Activated CD8-positive, alpha-beta memory T cell treated with anti-CD3 and anti-CD28 coated beads for 36 hours (primary cell): Measurements from ENCODE around the gene CD72. TPM values are rescaled to one million over a fixed set of nuclear protein-coding genes. Genes with fewer than 3 reads are reported as not detected.

Source experiments
- CTCF ChIA-PET: fragments of 350-600 bp; sonication (Branson Sonifier 250); formaldehyde crosslinking; loops from one replicate; lab custom pipeline; 2021; ENCODE audit warnings: antibody characterized with exemption; lab: Charles Lee
- POLR2A ChIA-PET: fragments of 350-600 bp; sonication (Branson Sonifier 250); formaldehyde crosslinking; loops from one replicate; lab custom pipeline; 2021; ENCODE audit warnings: antibody characterized with exemption; lab: Charles Lee
- total RNA-seq, 2 experiments: library from RNA; stranded (reverse); gene quantifications; one replicate each; pipeline ENCODE4 v1.2.3, GENCODE V29; 2021

The CD72 gene
- total RNA-seq, 2 experiments from 2014 or later, result 13.7 to 15.1 TPM

DNA sequence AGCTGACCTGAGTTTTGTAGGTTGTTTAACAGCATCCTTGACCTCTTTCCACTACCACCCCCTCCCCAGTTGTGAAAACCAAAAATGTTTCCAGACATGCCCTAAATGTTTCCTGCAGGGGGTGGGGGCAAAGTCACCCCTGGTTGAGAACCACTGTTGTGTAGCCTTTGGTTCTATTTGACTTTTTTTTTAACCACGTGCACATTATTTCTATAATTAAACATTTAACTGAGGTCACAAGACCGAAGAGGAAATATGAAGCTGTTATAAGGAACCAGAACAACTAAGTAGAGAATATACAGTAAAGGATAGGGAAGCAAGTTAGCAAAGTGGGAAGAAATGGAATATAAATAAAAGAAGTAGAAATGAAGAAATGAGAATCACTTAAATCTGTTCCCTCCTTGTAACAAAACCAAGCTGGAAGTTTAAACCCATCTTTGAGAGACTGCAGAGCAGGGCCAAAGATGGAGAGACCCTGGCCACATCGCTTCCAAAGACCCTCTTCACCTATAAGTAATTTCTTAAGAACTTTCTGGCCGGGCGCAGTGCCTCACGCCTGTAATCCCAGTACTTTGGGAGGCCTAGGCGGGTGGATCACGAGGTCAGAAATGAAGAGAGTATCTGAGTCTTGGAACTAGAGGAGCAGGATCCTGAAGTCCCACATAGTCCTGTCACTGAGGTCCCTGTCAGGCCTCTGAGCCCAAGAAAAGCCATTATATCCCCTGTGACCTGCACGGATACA is 18.1 kb upstream of the CD72 start:
- ChIA-PET CTCF (no interaction called here), POLR2A (no interaction called here)

DNA sequence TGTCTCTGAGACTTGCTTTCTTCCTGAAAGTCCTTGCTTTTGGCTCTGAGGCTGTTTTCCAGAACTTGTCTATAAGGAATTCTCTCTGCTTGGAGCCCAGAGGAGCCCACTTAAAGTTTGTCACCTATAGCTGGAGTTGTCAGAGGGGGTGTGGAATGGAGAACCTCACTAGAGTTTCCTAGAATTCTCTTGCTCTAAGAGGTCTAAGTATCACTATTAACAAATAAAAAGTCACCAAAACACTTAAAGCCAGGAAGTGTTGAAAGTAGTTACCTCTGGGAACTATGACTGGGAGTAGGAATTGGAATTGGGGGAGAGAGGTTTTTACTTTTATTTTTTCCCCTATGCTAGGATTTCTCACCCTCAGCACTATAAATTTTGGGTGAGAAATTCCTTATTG is 17.5 kb upstream of the CD72 start:
- ChIA-PET POLR2A (no interaction called here), CTCF (no interaction called here)

DNA sequence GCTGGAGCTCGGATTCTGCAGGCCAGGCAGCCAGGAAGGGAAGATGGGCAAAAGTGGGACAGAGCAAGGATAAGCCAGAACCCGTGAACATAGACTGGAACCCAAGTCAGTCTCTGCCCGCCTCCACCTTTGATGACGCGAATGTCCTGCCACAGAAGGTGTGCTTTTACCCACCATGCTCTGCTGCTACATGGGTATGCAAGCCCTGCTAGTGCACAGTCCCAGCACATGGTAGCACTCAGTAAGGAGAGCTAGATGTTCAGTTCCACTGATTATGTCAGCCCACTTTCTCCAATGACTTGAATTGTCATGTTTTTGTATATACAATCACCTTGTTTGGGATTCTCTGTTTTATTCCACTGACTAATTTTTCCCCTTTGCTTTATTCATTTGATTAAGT is 11.4 kb upstream of the CD72 start:
- ChIA-PET CTCF (interaction anchor here (0.6 kb wide), 1 partner anchor 160 kb away, joined by 3 read pairs; no protein-coding TSS in a partner anchor), POLR2A (no interaction called here)

DNA sequence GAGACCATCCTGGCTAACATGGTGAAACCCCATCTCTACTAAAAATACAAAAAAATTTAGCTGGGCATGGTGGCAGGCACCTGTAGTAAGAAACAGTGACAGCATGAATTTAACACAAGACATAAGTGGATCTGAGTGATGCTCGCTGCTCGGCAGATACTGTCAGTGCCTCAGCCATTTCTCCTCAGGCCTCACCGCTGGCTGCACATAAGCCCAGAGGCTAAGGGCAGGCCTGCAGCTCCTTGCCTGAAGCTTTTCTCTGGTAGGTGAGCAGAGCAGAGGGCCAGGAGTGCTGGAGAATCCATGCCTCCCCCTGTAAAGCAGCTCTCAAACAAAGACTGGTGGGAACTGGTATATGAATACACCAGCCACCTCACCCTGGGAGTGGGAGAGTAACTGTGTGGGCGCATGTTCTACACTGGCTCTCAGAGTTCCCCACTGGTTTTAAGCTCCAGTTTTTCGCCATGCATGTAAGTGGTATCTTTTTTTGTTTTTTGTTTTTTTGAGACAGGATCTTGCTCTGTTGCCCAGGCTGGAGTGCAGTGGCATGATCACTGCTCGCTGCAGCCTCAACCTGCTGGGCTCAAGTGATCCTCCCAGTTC is 10.3 kb upstream of the CD72 start:
- POLR2A ChIA-PET, result no interaction called here
- CTCF ChIA-PET, result interaction anchor here (1.4 kb wide), 1 partner anchor 12 kb away, joined by 4 read pairs; no protein-coding TSS in a partner anchor

DNA sequence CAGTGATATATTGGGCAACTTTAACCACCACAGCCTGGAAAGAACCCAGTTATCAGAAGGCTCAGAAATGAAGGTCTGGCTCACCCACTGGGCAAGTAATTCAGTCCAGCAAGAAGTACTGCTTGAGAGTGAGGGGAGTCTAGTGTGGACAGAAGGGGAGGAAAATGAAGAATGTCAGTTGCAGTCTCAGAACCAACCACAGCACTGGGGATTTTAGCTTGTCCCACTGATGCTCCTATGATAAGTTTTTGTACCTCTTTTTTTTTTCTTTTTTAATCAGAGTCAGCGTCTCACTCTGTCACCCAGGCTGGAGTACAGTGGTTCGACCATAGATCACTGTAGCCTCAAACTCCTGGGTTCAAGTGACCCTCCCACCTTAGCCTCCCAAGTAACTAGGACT is 9.4 kb upstream of the CD72 start:
- CTCF ChIA-PET, result interaction anchor here (0.6 to 1.4 kb wide), 2 partner anchors 11 to 17 kb away, joined by 4 to 5 read pairs; no protein-coding TSS in a partner anchor
- POLR2A ChIA-PET, result interaction anchor here (0.6 kb wide), 1 partner anchor 82 kb away, joined by 3 read pairs; no protein-coding TSS in a partner anchor

DNA sequence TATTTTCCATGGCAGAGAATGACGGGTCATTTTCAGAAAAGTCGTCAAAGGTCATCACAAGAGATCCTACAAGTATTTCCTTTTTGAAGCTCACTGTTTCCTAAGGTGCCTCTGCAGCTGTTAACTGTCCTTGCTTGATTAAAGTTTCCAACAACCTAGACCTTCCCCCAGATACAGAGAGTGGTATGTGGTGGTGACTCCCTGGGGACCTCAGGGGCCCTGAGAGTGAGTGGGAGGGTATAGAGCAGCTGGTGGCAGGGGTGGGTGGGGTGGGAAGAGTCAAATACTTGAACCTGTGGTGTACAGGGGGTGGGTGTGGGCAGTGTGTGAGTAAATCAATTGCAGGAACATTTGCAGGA is 1.6 kb upstream of the CD72 start:
- CTCF ChIA-PET, result interaction anchor here (0.8 to 3.0 kb wide), 12 partner anchors 7 to 262 kb away, joined by 3 to 17 read pairs (median 4); partner anchors contain the start of genes CCDC107, RMRP, SIT1 and TESK1
- POLR2A ChIA-PET, result interaction anchor here (0.6 to 2.5 kb wide), 6 partner anchors 9 to 38 kb away, joined by 3 to 10 read pairs (median 6); partner anchors contain the start of genes CCDC107, RMRP and SIT1

DNA sequence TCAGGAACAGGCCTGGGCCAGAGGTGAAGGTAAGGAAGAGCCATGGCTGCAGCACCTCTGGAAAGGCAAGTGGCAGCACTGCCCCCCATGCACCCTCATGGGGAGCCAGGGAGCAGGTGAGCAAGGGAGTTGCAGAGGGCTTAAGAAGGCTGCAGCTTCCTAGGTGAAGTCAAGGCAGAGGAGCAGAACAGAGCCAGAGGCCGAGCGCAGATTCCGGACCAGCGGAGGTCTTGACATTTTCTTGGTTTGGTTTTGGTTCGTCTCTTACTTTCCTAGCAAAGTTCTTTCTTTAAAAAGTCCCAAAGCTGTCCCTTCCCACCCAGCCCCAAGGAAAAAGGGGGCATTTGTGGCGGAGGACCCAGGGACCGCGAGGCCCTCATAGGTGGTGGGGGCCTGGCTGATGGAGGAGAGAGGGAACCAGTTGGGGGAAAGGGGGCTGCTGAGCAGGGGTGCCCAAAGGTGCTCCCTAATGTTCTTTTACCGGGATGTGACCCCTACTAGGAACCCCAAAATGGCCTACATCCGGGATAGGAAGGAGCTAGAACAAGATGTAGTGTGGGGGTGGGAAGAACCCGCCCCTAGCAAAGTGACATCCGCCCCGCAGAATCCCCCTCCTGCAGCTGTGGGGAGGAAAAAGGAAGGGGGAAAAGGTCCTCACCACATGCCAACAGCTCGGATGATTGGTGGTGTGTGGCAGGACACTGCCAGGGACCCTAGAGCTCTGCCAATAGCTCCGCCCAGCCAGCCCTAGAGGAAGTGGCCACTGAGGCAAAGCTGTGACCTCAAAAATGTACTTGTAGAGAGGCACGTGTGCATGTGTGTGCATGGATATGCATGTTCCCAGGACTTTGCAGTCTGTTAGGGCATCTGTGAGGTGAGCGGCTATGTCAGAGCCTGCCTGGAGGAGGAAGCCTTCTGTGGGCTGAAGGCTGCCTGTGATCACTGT is 914 bp upstream of the CD72 start:
- CTCF ChIA-PET, result interaction anchor here (0.5 to 3.9 kb wide), 14 partner anchors 7 to 263 kb away, joined by 3 to 25 read pairs (median 5); partner anchors contain the start of genes CCDC107, RMRP, SIT1 and TESK1
- POLR2A ChIA-PET, result interaction anchor here (0.7 to 2.5 kb wide), 6 partner anchors 8 to 46 kb away, joined by 3 to 10 read pairs (median 6); partner anchors contain the start of genes CCDC107, RMRP and SIT1

DNA sequence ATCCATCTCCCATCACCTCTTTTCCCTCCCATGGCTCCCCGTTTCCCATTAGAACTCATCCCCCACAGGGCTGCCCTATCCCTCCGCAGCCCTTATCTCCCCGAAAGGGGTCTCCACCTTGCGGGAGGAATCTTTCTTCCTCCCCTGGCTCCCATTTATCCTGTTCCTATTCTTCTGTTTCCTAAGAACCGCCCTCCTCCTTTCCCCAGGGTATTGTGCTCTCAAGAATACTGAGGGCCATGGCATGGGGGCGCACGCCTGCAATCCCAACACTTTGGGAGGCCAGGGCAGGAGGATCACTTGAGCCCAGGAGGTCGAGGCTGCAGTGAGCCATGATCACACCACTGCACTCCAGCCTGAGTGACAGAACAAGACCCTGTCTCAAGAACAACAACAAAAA is 665 bp downstream of the CD72 start:
- CTCF ChIA-PET, result interaction anchor here (0.7 to 3.9 kb wide), 6 partner anchors 9 to 139 kb away, joined by 3 to 25 read pairs (median 4); partner anchors contain the start of gene TESK1
- POLR2A ChIA-PET, result interaction anchor here (0.6 to 1.3 kb wide), 5 partner anchors 12 to 110 kb away, joined by 3 to 4 read pairs (median 3); partner anchors contain the start of gene TESK1

DNA sequence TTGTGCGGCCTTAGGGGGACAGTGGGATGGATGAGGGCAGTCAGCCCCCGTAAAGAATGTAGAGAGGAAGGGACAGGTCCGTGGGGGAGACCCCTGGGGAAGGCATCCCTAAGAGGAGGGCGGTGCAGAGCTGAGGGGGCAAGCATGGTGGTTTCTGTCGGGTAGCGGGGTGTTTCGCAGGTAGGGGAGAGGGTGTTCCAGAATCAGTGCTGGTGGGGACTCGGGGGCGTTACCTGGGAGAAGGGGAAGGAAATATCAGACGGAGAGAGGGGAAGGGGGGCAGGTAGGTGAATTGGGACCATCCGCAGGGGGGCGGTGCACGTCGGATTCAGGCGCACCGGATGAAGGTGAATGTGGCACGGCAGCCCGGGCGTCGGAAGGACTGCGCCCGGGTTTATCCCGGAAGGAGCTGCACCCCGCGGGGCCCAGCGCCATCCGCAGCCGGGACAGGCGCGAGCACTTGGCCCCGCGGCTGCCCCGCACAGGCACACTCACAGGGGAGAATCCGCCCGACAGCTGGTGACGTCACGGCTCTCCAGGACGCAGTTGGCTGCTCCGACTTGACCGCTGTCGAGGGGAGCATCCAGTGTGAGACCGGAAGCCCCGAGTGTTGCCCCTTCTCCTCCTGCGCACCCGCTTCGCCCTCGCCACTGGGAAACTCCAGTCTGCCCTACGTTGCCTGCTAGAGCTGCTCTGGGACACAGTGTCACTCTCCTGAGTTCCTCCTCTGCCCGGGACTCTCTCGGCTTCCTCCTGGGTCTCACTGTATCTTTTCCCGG is 1.3 kb downstream of the CD72 start:
- ChIA-PET CTCF (interaction anchor here (0.5 to 3.9 kb wide), 10 partner anchors 9 to 514 kb away, joined by 3 to 25 read pairs (median 3); partner anchors contain the start of genes STOML2 and TESK1), POLR2A (interaction anchor here (0.6 to 1.3 kb wide), 5 partner anchors 11 to 110 kb away, joined by 3 to 4 read pairs (median 3); partner anchors contain the start of gene TESK1)

DNA sequence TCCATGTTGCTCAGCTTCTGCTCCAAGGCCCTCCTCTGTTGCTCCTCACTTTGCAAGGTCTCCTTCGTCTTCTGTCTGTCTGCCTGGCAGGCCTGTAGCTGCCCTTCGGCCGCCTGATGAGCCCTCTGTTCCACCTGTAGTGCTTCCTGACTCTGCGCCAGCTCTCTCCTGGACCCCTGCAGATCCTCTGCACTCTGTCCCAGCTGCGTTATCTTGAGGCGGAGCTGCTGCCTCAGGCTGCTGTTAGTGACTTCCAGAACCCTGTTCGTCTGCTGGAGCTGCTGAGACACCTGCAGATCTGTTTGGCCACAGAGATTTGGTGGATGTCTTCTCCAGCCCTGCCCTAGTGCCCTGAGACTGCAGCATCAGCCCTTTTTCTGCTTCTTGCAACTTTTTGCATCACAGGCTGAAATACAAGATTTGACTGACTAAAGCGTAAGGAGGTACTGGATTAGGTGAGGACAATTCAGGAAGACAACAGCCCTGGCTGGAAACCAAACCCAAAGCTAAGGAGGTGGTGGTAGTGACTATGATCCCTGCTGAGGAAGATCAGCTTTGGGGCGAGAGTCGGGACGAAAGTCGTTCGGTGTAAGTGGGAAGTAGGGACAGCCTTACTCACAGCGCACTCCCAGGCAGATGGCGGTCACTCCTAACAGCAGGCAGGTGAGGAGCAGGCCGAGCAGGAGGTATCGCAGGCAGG is 2.1 kb downstream of the CD72 start:
- ChIA-PET POLR2A (no interaction called here), CTCF (interaction anchor here (0.5 to 3.9 kb wide), 10 partner anchors 10 to 513 kb away, joined by 3 to 25 read pairs (median 3); partner anchors contain the start of genes STOML2 and TESK1)

DNA sequence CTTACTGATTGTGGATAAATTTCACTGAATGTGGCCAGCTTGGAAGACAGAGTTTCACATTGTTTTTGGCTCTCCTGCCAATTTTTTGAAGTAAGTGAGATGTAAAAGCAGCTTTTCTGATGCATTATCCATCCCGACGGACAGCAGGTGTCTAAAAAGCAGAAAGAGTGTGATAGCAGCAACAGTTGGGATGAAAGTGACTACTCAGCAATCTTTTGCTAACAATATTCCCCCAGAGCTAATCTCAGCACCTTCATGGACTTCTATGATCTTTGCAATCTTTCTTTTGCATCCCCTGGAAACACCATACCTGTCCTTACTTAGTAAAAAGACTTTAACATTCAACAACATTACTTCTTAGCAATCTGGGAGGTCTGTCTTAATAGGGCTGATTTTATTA is 5.4 kb downstream of the CD72 start:
- POLR2A ChIA-PET, result no interaction called here

DNA sequence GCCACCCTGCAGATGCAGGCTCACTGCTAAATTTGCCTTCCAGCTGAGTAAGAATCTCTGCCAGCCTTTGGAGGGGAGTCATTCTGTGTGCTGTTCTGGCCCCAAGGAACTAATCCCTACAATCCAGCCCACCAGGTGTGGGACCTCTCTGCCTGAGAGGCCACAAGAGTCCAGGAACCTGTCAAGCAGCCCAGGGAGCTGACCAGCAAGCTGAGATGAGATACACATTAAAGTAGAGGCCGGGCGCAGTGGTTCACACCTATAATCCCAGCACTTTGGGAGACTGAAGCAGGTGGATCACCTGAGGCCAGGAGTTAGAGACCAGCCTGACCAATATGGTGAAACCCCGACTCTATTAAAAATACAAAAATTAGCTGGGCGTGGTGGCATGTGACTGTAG is 6.1 kb downstream of the CD72 start:
- POLR2A ChIA-PET, result interaction anchor here (0.9 kb wide), 1 partner anchor 46 kb away, joined by 4 read pairs; the partner anchor contains the start of genes CCDC107 and RMRP

More for the DNA sequence above, 5.4 kb downstream of the CD72 start:
- CTCF ChIA-PET, result interaction anchor here (1.2 to 2.9 kb wide), 4 partner anchors 7 to 33 kb away, joined by 3 to 10 read pairs (median 4); no protein-coding TSS in a partner anchor

DNA sequence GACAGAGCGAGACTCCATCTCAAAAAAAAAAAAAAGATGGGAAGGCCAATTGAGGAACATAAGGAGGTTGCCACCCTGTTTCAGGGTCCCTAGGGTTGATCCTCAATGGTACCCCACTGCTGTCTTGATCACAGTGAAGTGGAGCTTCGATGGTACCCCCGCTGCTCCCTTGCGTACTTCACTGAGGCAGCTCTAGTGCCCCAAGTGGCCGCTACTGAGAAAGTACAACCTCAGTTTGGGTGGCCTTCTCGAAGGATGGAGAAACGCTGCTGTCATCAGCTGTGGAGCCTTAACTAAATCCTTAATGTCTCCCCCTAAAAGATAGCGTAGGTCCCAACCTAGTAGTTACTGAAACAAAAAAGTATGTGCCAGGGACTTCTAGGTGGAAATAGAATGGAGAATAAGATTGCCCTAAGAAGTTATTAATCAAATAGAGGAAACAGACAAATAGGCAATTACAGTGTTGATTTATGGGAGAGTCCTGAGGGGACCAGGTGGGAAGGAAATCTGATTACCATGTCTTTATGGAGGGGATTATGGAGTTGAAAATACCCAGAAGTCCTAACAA is 6.9 kb downstream of the CD72 start:
- ChIA-PET POLR2A (interaction anchor here (0.9 to 1.0 kb wide), 3 partner anchors 8 to 47 kb away, joined by 4 to 9 read pairs (median 5); partner anchors contain the start of genes CCDC107 and RMRP), CTCF (interaction anchor here (0.7 to 2.9 kb wide), 13 partner anchors 8 to 146 kb away, joined by 3 to 11 read pairs (median 4); partner anchors contain the start of genes RMRP and TPM2)

More for the DNA sequence above, 6.1 kb downstream of the CD72 start:
- CTCF ChIA-PET, result interaction anchor here (0.9 to 2.9 kb wide), 6 partner anchors 8 to 85 kb away, joined by 3 to 11 read pairs (median 4); no protein-coding TSS in a partner anchor

DNA sequence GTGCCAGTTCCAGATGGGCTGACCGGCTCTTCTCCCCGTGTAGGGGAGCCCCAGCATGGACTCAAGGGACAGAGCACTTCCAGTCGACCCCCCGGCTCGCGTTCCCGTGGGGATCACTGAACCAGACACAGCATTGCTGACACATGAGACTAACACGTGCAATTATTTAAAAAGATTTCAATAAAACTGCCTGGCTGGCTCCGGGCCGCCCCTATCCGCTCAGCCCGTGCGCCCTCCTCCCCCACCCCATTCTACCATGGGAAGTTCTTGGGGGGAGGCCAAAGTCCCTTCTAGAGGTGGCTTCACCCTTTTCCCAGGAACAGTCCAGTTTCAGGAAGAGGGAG is 8.4 kb downstream of the CD72 start:
- POLR2A ChIA-PET, result no interaction called here

DNA sequence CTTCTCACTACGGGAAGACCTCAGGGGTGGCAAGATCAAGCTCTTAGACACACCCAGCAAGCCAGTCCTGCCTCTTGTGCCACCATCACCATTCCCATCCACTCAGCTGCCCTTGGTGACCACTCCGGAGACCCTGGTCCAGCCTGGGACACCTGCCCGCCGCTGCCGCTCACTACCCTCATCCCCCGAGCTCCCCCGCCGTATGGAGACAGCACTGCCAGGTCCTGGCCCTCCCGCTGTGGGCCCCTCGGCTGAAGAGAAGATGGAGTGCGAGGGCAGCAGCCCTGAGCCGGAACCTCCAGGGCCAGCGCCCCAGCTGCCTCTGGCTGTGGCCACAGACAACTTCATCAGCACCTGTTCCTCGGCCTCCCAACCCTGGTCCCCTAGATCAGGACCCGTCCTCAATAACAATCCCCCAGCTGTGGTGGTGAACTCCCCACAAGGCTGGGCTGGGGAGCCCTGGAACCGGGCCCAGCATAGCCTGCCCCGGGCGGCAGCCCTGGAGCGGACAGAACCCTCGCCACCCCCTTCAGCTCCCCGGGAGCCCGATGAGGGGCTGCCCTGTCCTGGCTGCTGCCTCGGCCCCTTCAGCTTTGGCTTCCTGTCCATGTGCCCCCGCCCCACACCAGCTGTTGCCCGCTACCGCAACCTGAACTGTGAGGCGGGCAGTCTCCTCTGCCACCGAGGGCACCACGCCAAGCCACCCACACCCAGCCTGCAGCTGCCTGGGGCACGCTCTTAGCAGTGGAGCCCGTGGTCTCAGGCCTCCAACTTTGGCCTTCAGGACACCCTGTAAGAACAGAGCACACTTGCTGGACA is 9.0 kb downstream of the CD72 start:
- ChIA-PET POLR2A (interaction anchor here (0.6 kb wide), 1 partner anchor 648 kb away, joined by 4 read pairs; no protein-coding TSS in a partner anchor), CTCF (interaction anchor here (0.5 to 1.8 kb wide), 3 partner anchors 8 to 643 kb away, joined by 3 to 6 read pairs (median 5); no protein-coding TSS in a partner anchor)

More for the DNA sequence above, 8.4 kb downstream of the CD72 start:
- CTCF ChIA-PET, result interaction anchor here (1.2 to 2.1 kb wide), 3 partner anchors 9 to 87 kb away, joined by 3 to 11 read pairs (median 8); no protein-coding TSS in a partner anchor
